HEK293 (cell line): Measurements from ENCODE around the gene SLC9A9.

ENCODE experiments used
- CTCF ChIA-PET: fragments of 350-600 bp; formaldehyde crosslinking; extraction: SDS; loops from one replicate; lab custom pipeline; 2021; ENCODE audit warnings: antibody characterized with exemption; lab: Yijun Ruan, JAX
- POLR2A ChIA-PET: fragments of 300-600 bp; formaldehyde crosslinking; extraction: SDS; loops from one replicate; lab custom pipeline; 2020; ENCODE audit warnings: antibody characterized with exemption, inconsistent platforms; lab: Yijun Ruan, JAX
- H3K27ac ChIP-seq: fragments of 200-500 bp; sonication (Bioruptor generic); 2 replicates; pipeline ENCODE4 v1.5.1; 2014; ENCODE audit warnings: low read depth, low read length, control low read depth, inconsistent platforms; ENCODE audit errors: extremely low read depth
- H3K36me3 ChIP-seq, 2 experiments: fragments of 200-500 bp in 1 of 2; sonication (Bioruptor generic) in 1 of 2; 1 replicate in 1 of 2; 2 replicates in 1 of 2; pipeline ENCODE4 v1.5.1; 2014 to 2017; ENCODE audit warnings: inconsistent platforms in 2 of 2, low read length in 2 of 2; ENCODE audit not compliant: control insufficient read depth in 2 of 2, insufficient read depth in 1 of 2
- H3K4me1 ChIP-seq: fragments of 200-500 bp; sonication (Bioruptor generic); 2 replicates; pipeline ENCODE4 v1.5.1; 2014; ENCODE audit warnings: mild to moderate bottlenecking, low read length, inconsistent platforms; ENCODE audit not compliant: control insufficient read depth, insufficient read depth
- H3K4me3 ChIP-seq: 2 replicates; pipeline ENCODE4 v1.5.1; 2011; ENCODE audit warnings: low read depth, mild to moderate bottlenecking, control low read depth, low read length, moderate library complexity
- H3K9me3 ChIP-seq: fragments of 200-500 bp; sonication (Bioruptor generic); 2 replicates; pipeline ENCODE4 v1.5.1; 2014; ENCODE audit warnings: low read depth, low read length, inconsistent platforms; ENCODE audit not compliant: control insufficient read depth, insufficient read depth
- ELK4 ChIP-seq: IDR thresholded peaks from 2 replicates; pipeline ENCODE4 v1.6.1; 2011; ENCODE audit warnings: mild to moderate bottlenecking, low read depth, low read length, borderline replicate concordance
- GFI1B ChIP-seq: fragments of 450-650 bp; formaldehyde crosslinking; IDR thresholded peaks from 2 replicates; pipeline ENCODE4 v1.5.1; 2016; ENCODE audit warnings: missing biosample characterization, missing genetic modification characterization
- GLI2 ChIP-seq: fragments of 450-650 bp; formaldehyde crosslinking; IDR thresholded peaks from 2 replicates; pipeline ENCODE4; 2017; ENCODE audit warnings: missing biosample characterization, missing genetic modification characterization, low read depth, borderline replicate concordance
- IKZF3 ChIP-seq: fragments of 450-650 bp; IDR thresholded peaks from 2 replicates; pipeline ENCODE4 v1.5.0; 2018; ENCODE audit warnings: missing biosample characterization, mild to moderate bottlenecking, missing genetic modification characterization, moderate library complexity
- KLF10 ChIP-seq: fragments of 450-650 bp; IDR thresholded peaks from 2 replicates; pipeline ENCODE4 v1.5.1; 2018; ENCODE audit warnings: missing biosample characterization, mild to moderate bottlenecking, missing genetic modification characterization
- PRDM4 ChIP-seq: fragments of 450-650 bp; formaldehyde crosslinking; IDR thresholded peaks from 2 replicates; pipeline ENCODE4 v1.5.1; 2017; ENCODE audit warnings: missing biosample characterization, missing genetic modification characterization
- REPIN1 ChIP-seq: fragments of 450-650 bp; formaldehyde crosslinking; IDR thresholded peaks from 2 replicates; pipeline ENCODE4 v1.5.1; 2017; ENCODE audit warnings: missing biosample characterization, missing genetic modification characterization, low read depth
- ZBTB49 ChIP-seq: fragments of 450-650 bp; formaldehyde crosslinking; IDR thresholded peaks from 2 replicates; pipeline ENCODE4 v1.5.1; 2016; ENCODE audit warnings: missing biosample characterization, missing genetic modification characterization, low read depth
- ZFP37 ChIP-seq: fragments of 450-650 bp; formaldehyde crosslinking; IDR thresholded peaks from 2 replicates; pipeline ENCODE4 v1.5.1; 2016; ENCODE audit warnings: missing biosample characterization, missing genetic modification characterization
- ZNF114 ChIP-seq: fragments of 450-650 bp; formaldehyde crosslinking; IDR thresholded peaks from 2 replicates; pipeline ENCODE4 v1.5.0; 2017; ENCODE audit warnings: missing biosample characterization, missing genetic modification characterization
- ZNF132 ChIP-seq: fragments of 450-650 bp; formaldehyde crosslinking; IDR thresholded peaks from 2 replicates; pipeline ENCODE4 v1.5.1; 2017; ENCODE audit warnings: missing biosample characterization, missing genetic modification characterization, borderline replicate concordance
- ZNF146 ChIP-seq: fragments of 450-650 bp; formaldehyde crosslinking; IDR thresholded peaks from 2 replicates; pipeline ENCODE4 v1.5.1; 2016; ENCODE audit warnings: missing biosample characterization, missing genetic modification characterization
- ZNF423 ChIP-seq: fragments of 450-650 bp; formaldehyde crosslinking; IDR thresholded peaks from 2 replicates; pipeline ENCODE4 v1.5.1; 2016; ENCODE audit warnings: missing biosample characterization, missing genetic modification characterization
- ZNF449 ChIP-seq: fragments of 450-650 bp; formaldehyde crosslinking; IDR thresholded peaks from 2 replicates; pipeline ENCODE4 v1.5.1; 2017; ENCODE audit warnings: missing biosample characterization, mild to moderate bottlenecking, missing genetic modification characterization, moderate library complexity
- ZNF473 ChIP-seq: fragments of 450-650 bp; formaldehyde crosslinking; IDR thresholded peaks from 2 replicates; pipeline ENCODE4 v1.5.1; 2017; ENCODE audit warnings: missing biosample characterization, missing genetic modification characterization
- ZNF501 ChIP-seq: fragments of 450-650 bp; formaldehyde crosslinking; IDR thresholded peaks from 2 replicates; pipeline ENCODE4 v1.5.1; 2016; ENCODE audit warnings: missing biosample characterization, missing genetic modification characterization
- ZNF561 ChIP-seq: fragments of 450-650 bp; IDR thresholded peaks from 2 replicates; pipeline ENCODE4 v1.5.1; 2018; ENCODE audit warnings: missing biosample characterization, missing genetic modification characterization, borderline replicate concordance
- ZNF571 ChIP-seq: fragments of 450-650 bp; formaldehyde crosslinking; IDR thresholded peaks from 2 replicates; pipeline ENCODE4 v1.5.0; 2017; ENCODE audit warnings: missing biosample characterization, missing genetic modification characterization
- ZNF645 ChIP-seq: fragments of 450-650 bp; formaldehyde crosslinking; IDR thresholded peaks from 2 replicates; pipeline ENCODE4; 2016; ENCODE audit warnings: missing biosample characterization, missing genetic modification characterization
- ZNF658 ChIP-seq: fragments of 450-650 bp; formaldehyde crosslinking; IDR thresholded peaks from 2 replicates; pipeline ENCODE4; 2016; ENCODE audit warnings: missing biosample characterization, missing genetic modification characterization
- ZNF843 ChIP-seq: fragments of 450-650 bp; formaldehyde crosslinking; IDR thresholded peaks from 2 replicates; pipeline ENCODE4 v1.5.1; 2016; ENCODE audit warnings: missing biosample characterization, missing genetic modification characterization

SLC9A9 gene

GRCh38 chr3:143418391-143418790, 429.9 kb downstream of the SLC9A9 start:
- no peaks in the 10 kb centered on the region for H3K9me3 ChIP-seq
- POLR2A ChIA-PET, result no interaction called here
- H3K36me3 ChIP-seq, result no peaks in the 10 kb centered on the region
- no peak overlapping the region for H3K4me3 ChIP-seq
- CTCF ChIA-PET, result interaction anchor here (0.8 kb wide), 1 partner anchor 15 kb away, joined by 4 read pairs; no protein-coding TSS in a partner anchor
- TF ChIP-seq ZNF132 (tag by site-specific recombination) (no peak), ZNF473 (tag by site-specific recombination) (no peak), ZNF114 (tag by site-specific recombination) (no peak), ZNF423 (tag by site-specific recombination) (no peak), ZBTB49 (tag by site-specific recombination) (no peak), ZFP37 (tag by site-specific recombination) (no peak), KLF10 (no peak), ZNF561 (no peak)
- TF ChIP-seq, all 188 proteins: peak for 0
- no peak overlapping the region for H3K27ac ChIP-seq
- no peaks in the 10 kb centered on the region for H3K4me1 ChIP-seq

- CTCF ChIA-PET, result no interaction called here
- no peaks in the 10 kb centered on the region for H3K9me3 ChIP-seq
Observed at GRCh38 chr3:143416229-143416628, 432.0 kb downstream of the SLC9A9 start.

GRCh38 chr3:143414571-143415253, 433.6 kb downstream of the SLC9A9 start:
- TF ChIP-seq ELK4 (no peak), ZNF571 (no peak)
- POLR2A ChIA-PET, result no interaction called here
- CTCF ChIA-PET, result no interaction called here
- H3K9me3 ChIP-seq, result no peaks in the 10 kb centered on the region
- H3K27ac ChIP-seq, result no peak overlapping the region
- H3K36me3 ChIP-seq, result no peaks in the 10 kb centered on the region
- no peaks in the 10 kb centered on the region for H3K4me1 ChIP-seq
- no peak overlapping the region for H3K4me3 ChIP-seq

More at GRCh38 chr3:143416229-143416628, 432.0 kb downstream of the SLC9A9 start:
- Histone ChIP-seq H3K4me3 (no peak overlapping the region), H3K36me3 (no peaks in the 10 kb centered on the region), H3K27ac (no peak overlapping the region), H3K4me1 (no peaks in the 10 kb centered on the region)
- TF ChIP-seq ZNF501 (tag by site-specific recombination) (no peak), GFI1B (no peak), ZNF645 (tag by site-specific recombination) (no peak), GLI2 (no peak)
- POLR2A ChIA-PET, result no interaction called here

- ChIA-PET POLR2A (no interaction called here), CTCF (no interaction called here)
- no peaks in the 10 kb centered on the region for H3K36me3 ChIP-seq
- H3K4me3 ChIP-seq, result no peak overlapping the region
- no peak overlapping the region for H3K27ac ChIP-seq
- no peaks in the 10 kb centered on the region for H3K4me1 ChIP-seq
- no peaks in the 10 kb centered on the region for H3K9me3 ChIP-seq
- TF ChIP-seq REPIN1 (tag by site-specific recombination) (no peak), ZNF658 (tag by site-specific recombination) (no peak), ZNF146 (tag by site-specific recombination) (no peak), IKZF3 (tag by site-specific recombination) (no peak), ZNF843 (tag by site-specific recombination) (no peak), PRDM4 (tag by site-specific recombination) (no peak), ZNF449 (tag by site-specific recombination) (no peak)
Observed at GRCh38 chr3:143413372-143413771, 434.9 kb downstream of the SLC9A9 start.
